Measurements from ENCODE around the gene PODXL.

DNA sequence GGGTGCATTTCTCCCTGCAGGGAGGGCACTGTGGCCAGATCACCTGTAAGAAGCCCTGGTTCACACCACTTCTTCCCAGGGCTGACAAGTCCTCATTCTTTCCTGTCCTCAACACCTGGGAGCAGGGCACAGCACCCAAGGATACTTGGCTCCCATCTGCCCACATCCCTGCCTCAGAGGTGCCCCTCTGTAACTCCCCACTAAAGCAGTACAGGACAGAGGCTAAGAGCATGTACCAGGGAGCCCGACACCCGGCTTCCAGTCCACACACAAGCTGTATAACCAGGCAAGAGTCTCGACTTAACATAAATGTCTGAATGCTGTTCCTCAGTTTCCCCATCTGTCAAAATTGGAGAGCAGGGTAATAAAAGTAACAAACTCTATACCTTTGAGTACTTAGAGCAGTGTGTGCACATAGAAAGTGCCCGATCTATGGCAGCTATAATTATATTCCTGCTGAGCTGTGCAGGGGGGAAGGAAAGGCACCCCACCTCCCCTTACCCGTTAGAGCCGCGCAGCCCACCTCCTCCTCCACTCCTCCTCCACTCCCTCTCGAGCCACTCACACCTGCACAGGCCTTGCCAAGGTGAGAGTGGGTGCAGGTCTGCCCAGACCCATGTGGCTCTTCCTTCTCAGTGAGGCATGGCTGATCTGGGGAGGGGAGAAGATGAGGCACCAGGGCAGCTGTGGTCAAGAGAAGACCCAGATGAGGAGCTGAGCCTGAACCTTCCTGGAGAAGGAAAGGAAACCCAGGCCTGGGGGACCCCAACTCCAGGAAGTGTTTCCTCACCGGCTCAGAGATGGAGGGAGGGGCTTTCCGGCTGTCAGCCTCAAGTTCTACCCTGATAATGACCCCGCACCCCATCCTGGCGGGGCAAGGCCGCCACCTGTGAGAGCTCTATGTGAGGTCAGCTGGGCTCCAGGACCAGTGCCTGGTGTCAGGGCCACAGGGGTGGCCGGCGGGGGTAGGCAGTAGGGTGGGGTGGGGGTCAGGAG is 22.6 kb downstream of the PODXL start:
- no peak for TF ChIP-seq POLR2A (IDR thresholded peaks at IDR 0.05)
- TF ChIP-seq CTCF (IDR thresholded peaks at IDR 0.05), result no peak
